GM21390 (cell line): ENCODE measurements around the gene IFNA21.
A peak's percentile ranks its signal among the peaks of the same experiment; 100 is the strongest.
"Not testable (repeated sequence)": the region's sequence is repeated elsewhere in the genome, so short reads cannot be mapped to it uniquely, and the experiment has no call there.

Experiments
- ATAC-seq: cut with Tn5 transposase; IDR thresholded peaks from one replicate; pipeline ENCODE4 v1.9.1; 2021; ENCODE audit not compliant: unreplicated experiment

IFNA21 gene

GRCh38 chr9:21144603-21145002 is 21.9 kb downstream of the IFNA21 start:
- peak; percentile 71 for ATAC-seq

- ATAC-seq = no peak
Measured at GRCh38 chr9:21141427-21141882, 25.0 kb downstream of the IFNA21 start, which contains the start of gene IFNW1. Gene IFNW1 (minus strand): TSS chr9:21141832. CDS start chr9:21141570, 262 bp downstream.

GRCh38 chr9:21137020-21137419 is 29.4 kb downstream of the IFNA21 start:
- no peak for ATAC-seq

- no peak for ATAC-seq
Measured at GRCh38 chr9:21135736-21136135, 30.7 kb downstream of the IFNA21 start.

GRCh38 chr9:21128186-21128585 is 38.3 kb downstream of the IFNA21 start:
- not testable (repeated sequence) for ATAC-seq

- peak; percentile 98 for ATAC-seq
Measured at GRCh38 chr9:21121595-21122251, 44.7 kb downstream of the IFNA21 start.

GRCh38 chr9:21121079-21121478 is 45.4 kb downstream of the IFNA21 start:
- ATAC-seq = no peak

GRCh38 chr9:21119093-21119770 is 47.2 kb downstream of the IFNA21 start:
- ATAC-seq = no peak
